Measurements from ENCODE around the gene MFSD1. TPM values are rescaled to one million over a fixed set of nuclear protein-coding genes. Genes with fewer than 3 reads are reported as not detected.
A peak's percentile ranks its signal among the peaks of the same experiment; 100 is the strongest.

MFSD1 gene
- total and polyA plus RNA-seq, 5 donors from 2014 or later, result 23.3 to 65.8 (median 52.9) TPM

DNA sequence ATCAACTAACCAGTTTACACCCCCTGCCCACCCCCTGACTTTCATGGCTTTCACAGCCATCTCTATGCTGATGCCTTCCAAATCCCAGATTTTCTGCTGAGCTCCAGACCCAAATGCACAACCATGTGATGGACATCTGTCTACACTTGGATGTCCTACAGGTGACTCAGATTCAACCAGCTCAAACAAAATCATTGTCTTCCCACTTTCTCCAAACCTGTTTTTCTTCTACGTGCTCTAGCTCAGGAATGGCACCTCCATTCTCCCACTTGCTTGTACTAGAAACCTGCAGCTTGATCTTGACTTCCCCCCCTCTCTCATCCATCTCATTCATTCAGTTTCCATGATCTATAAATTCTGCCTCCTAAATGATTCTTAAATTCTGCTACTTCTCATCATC lies 35.5 kb upstream of the MFSD1 start:
- ATAC-seq (ENCODE audit: low read depth in 2 of 2) (no peak), DNase-seq (no peak)
- H3K4me3 ChIP-seq (ENCODE audit: low read depth, low read length), result no peak overlapping the region
- H3K36me3 ChIP-seq (ENCODE audit: control insufficient read depth, insufficient read depth, low read length), result no peaks in the 10 kb centered on the region
- no peaks in the 10 kb centered on the region for H3K9me3 ChIP-seq (ENCODE audit: control insufficient read depth in 2 of 2, low read length in 2 of 2)
- no peaks in the 10 kb centered on the region for H3K4me1 Mint-ChIP-seq
- peaks cover 18% of the 10 kb centered on the region for H3K27me3 Mint-ChIP-seq
- no peak overlapping the region for H3K27ac ChIP-seq (ENCODE audit: insufficient read depth, low read length, poor library complexity, severe bottlenecking)
- H3K4me1 ChIP-seq (ENCODE audit: control insufficient read depth, insufficient read depth, low read length, poor library complexity, severe bottlenecking), result no peaks in the 10 kb centered on the region
- H3K9me3 Mint-ChIP-seq, result no peaks in the 10 kb centered on the region
- peaks cover 5% of the 10 kb centered on the region for H3K36me3 Mint-ChIP-seq
- no peaks in the 10 kb centered on the region for H3K27me3 ChIP-seq (ENCODE audit: control insufficient read depth, insufficient read depth, low read length)
- no peak overlapping the region for H3K4me3 Mint-ChIP-seq
- no peak overlapping the region for H3K27ac Mint-ChIP-seq

GRCh38 chr3:158768361-158768787 lies 33.5 kb upstream of the MFSD1 start:
- H3K4me3 Mint-ChIP-seq, result no peak overlapping the region
- no peak for ATAC-seq (ENCODE audit: low read depth in 2 of 2)

DNA sequence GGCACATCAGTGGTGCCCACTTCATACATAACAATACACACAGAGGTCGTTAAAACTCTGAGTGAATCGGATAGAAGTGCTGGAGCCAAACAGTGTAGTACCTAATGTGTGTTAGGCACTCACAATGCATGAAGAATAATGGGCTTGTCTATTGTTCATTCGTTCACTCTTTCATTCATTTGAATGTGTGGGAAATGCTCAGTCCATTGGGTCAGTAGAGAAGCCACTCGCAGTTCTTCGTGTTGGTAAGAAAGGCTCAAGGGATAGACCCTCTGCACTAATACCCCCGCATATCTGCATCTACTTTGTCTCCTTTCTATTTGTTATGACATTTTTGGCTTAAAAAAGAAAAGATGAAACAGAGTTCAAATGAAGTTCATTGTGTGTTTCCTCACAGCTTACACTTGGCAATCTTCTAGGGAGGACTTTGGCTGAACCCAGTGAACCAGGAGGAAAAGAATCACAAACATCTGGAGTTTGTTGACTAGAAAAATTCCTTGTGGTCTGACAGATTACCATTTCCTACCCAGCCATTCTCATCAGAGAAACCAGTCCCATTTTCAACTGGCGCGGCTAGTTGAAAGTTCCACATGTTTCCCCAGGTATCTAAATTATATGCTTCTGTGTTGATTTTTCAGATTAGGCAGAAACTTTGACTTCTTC lies 32.8 kb upstream of the MFSD1 start:
- Histone ChIP-seq H3K4me1 (ENCODE audit: control insufficient read depth, insufficient read depth, low read length, poor library complexity, severe bottlenecking) (no peaks in the 10 kb centered on the region), H3K36me3 (ENCODE audit: control insufficient read depth, insufficient read depth, low read length) (no peaks in the 10 kb centered on the region), H3K27me3 (ENCODE audit: control insufficient read depth, insufficient read depth, low read length) (no peaks in the 10 kb centered on the region), H3K27ac (ENCODE audit: insufficient read depth, low read length, poor library complexity, severe bottlenecking) (no peak overlapping the region), H3K4me3 (ENCODE audit: low read depth, low read length) (no peak overlapping the region), H3K9me3 (ENCODE audit: control insufficient read depth in 2 of 2, low read length in 2 of 2) (no peaks in the 10 kb centered on the region)
- no peak overlapping the region for H3K4me3 Mint-ChIP-seq
- ATAC-seq (ENCODE audit: low read depth in 2 of 2) (no peak), DNase-seq (no peak)
- no peak overlapping the region for H3K27ac Mint-ChIP-seq
- H3K9me3 Mint-ChIP-seq, result no peaks in the 10 kb centered on the region
- peaks cover 18% of the 10 kb centered on the region for H3K27me3 Mint-ChIP-seq
- no peaks in the 10 kb centered on the region for H3K36me3 Mint-ChIP-seq
- H3K4me1 Mint-ChIP-seq, result peaks cover 0 to 4% (median 0%) of the 10 kb centered on the region in 4 donors

More at GRCh38 chr3:158768361-158768787, 33.5 kb upstream of the MFSD1 start:
- H3K27ac Mint-ChIP-seq, result no peak overlapping the region
- Histone ChIP-seq H3K4me1 (ENCODE audit: control insufficient read depth, insufficient read depth, low read length, poor library complexity, severe bottlenecking) (no peaks in the 10 kb centered on the region), H3K27ac (ENCODE audit: insufficient read depth, low read length, poor library complexity, severe bottlenecking) (no peak overlapping the region), H3K9me3 (ENCODE audit: control insufficient read depth in 2 of 2, low read length in 2 of 2) (no peaks in the 10 kb centered on the region), H3K27me3 (ENCODE audit: control insufficient read depth, insufficient read depth, low read length) (no peaks in the 10 kb centered on the region), H3K36me3 (ENCODE audit: control insufficient read depth, insufficient read depth, low read length) (no peaks in the 10 kb centered on the region), H3K4me3 (ENCODE audit: low read depth, low read length) (no peak overlapping the region)
- H3K36me3 Mint-ChIP-seq, result no peaks in the 10 kb centered on the region
- peaks cover 18% of the 10 kb centered on the region for H3K27me3 Mint-ChIP-seq
- no peaks in the 10 kb centered on the region for H3K4me1 Mint-ChIP-seq
- H3K9me3 Mint-ChIP-seq, result no peaks in the 10 kb centered on the region
- no peak for DNase-seq

DNA sequence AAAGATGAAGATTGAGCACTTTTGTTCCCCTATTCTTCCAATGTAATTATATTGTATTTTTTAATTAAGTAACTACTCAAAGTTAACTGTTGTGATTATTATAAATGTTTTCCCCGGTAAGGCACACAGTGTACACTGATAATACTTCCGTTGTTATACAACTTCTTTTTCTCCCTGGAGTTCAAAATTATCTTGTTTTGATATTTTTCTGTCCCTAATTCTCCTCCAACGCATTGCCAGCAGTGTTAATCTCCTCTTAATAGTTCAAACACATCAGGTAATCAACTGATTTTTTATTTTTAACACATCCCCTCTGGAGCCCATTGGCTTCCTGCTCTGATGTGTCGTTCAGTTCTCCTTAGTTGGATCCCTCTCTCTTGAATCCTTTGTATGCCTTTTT lies 32.3 kb upstream of the MFSD1 start:
- Histone ChIP-seq H3K27ac (ENCODE audit: insufficient read depth, low read length, poor library complexity, severe bottlenecking) (no peak overlapping the region), H3K36me3 (ENCODE audit: control insufficient read depth, insufficient read depth, low read length) (no peaks in the 10 kb centered on the region), H3K27me3 (ENCODE audit: control insufficient read depth, insufficient read depth, low read length) (no peaks in the 10 kb centered on the region), H3K4me3 (ENCODE audit: low read depth, low read length) (no peak overlapping the region), H3K4me1 (ENCODE audit: control insufficient read depth, insufficient read depth, low read length, poor library complexity, severe bottlenecking) (no peaks in the 10 kb centered on the region), H3K9me3 (ENCODE audit: control insufficient read depth in 2 of 2, low read length in 2 of 2) (no peaks in the 10 kb centered on the region)
- no peaks in the 10 kb centered on the region for H3K36me3 Mint-ChIP-seq
- DNase-seq (no peak), ATAC-seq (ENCODE audit: low read depth in 2 of 2) (no peak)
- H3K27ac Mint-ChIP-seq, result no peak overlapping the region
- no peak overlapping the region for H3K4me3 Mint-ChIP-seq
- H3K9me3 Mint-ChIP-seq, result no peaks in the 10 kb centered on the region
- peaks cover 16% of the 10 kb centered on the region for H3K27me3 Mint-ChIP-seq
- H3K4me1 Mint-ChIP-seq, result peaks cover 0 to 4% (median 0%) of the 10 kb centered on the region in 4 donors

DNA sequence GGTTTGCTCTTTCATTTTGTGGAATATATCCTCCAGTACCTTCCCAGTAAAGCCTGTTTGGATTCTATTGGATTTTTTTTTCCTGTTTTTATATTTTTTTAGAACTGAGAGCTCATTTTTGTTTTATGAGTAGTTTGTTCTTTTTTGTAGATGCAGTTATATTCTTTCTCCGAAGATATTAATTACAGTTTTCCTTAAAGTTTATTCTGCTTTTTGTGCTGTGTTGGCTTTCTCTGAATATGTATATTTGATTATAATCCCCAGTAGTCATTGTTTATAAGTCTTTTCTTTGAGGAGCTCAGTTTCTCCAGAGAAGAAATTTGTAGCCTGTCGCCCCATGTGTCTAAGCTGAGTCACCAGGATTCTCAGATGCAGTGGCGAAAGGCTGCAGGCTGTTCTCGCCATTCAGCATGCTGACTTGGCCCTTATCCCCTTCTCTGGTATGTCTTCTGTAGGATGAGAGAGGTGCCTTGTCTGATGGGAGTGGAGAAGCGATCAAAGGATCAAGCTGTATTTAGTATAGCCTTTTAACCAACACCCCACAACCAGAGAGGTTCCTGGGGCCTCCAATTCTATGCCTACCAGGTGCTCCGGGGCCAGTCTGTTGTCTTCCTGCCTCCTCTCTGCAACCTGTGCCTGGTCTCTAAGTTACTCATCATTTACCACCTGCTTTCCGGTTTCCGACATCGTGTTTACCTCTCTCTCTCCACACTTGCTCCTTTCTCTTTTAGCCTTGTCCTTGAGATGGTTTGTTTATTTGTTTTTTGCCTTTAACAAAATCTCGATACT lies 31.7 kb upstream of the MFSD1 start:
- Histone ChIP-seq H3K4me1 (ENCODE audit: control insufficient read depth, insufficient read depth, low read length, poor library complexity, severe bottlenecking) (no peaks in the 10 kb centered on the region), H3K27me3 (ENCODE audit: control insufficient read depth, insufficient read depth, low read length) (no peaks in the 10 kb centered on the region), H3K4me3 (ENCODE audit: low read depth, low read length) (no peak overlapping the region), H3K27ac (ENCODE audit: insufficient read depth, low read length, poor library complexity, severe bottlenecking) (no peak overlapping the region), H3K9me3 (ENCODE audit: control insufficient read depth in 2 of 2, low read length in 2 of 2) (no peaks in the 10 kb centered on the region), H3K36me3 (ENCODE audit: control insufficient read depth, insufficient read depth, low read length) (no peaks in the 10 kb centered on the region)
- H3K9me3 Mint-ChIP-seq, result no peaks in the 10 kb centered on the region
- H3K36me3 Mint-ChIP-seq, result no peaks in the 10 kb centered on the region
- DNase-seq (no peak), ATAC-seq (ENCODE audit: low read depth in 2 of 2) (no peak)
- peaks cover 0 to 9% (median 2%) of the 10 kb centered on the region in 4 donors for H3K4me1 Mint-ChIP-seq
- peak overlapping the region in 1 of 3 donors; percentile 12 for H3K27ac Mint-ChIP-seq
- no peak overlapping the region for H3K4me3 Mint-ChIP-seq
- peaks cover 12% of the 10 kb centered on the region for H3K27me3 Mint-ChIP-seq

DNA sequence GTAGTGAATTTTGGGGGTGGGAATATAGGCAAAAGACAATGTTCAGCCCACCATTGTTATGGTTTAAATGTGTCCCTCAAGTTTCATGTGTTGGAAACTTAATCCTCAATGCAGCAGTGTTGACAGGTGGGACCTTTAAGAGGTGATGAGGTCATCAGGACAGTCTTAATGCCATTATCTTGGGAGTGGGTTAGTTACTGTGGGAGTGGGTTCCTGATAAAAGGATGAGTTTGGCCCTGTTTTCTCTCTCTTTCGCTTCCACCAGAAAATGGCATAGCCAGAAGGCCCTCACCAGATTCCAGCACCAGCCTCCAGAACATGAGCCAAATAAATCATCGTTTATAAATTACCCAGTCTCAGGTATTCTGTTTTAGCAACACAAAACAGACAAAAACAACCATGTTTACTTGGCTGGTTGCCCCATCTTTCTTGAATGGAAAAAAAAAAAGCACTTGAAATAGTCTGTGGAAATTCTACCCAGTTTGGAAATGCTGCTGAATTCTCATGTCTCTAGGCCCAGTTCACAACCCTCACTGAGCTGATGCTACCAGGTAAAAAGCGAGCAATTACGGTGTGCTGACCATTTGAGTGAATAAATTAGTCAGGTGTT lies 31.0 kb upstream of the MFSD1 start:
- H3K4me1 ChIP-seq (ENCODE audit: control insufficient read depth, insufficient read depth, low read length, poor library complexity, severe bottlenecking), result no peaks in the 10 kb centered on the region
- no peak overlapping the region for H3K4me3 ChIP-seq (ENCODE audit: low read depth, low read length)
- no peaks in the 10 kb centered on the region for H3K9me3 ChIP-seq (ENCODE audit: control insufficient read depth in 2 of 2, low read length in 2 of 2)
- ATAC-seq (ENCODE audit: low read depth in 2 of 2), result no peak
- peaks cover 3 to 13% (median 5%) of the 10 kb centered on the region in 4 donors for H3K4me1 Mint-ChIP-seq
- H3K27ac Mint-ChIP-seq, result no peak overlapping the region
- no peaks in the 10 kb centered on the region for H3K36me3 Mint-ChIP-seq
- H3K4me3 Mint-ChIP-seq, result no peak overlapping the region
- no peaks in the 10 kb centered on the region for H3K36me3 ChIP-seq (ENCODE audit: control insufficient read depth, insufficient read depth, low read length)
- no peak for DNase-seq
- H3K9me3 Mint-ChIP-seq, result no peaks in the 10 kb centered on the region
- H3K27me3 ChIP-seq (ENCODE audit: control insufficient read depth, insufficient read depth, low read length), result no peaks in the 10 kb centered on the region
- no peak overlapping the region for H3K27ac ChIP-seq (ENCODE audit: insufficient read depth, low read length, poor library complexity, severe bottlenecking)
- peaks cover 12% of the 10 kb centered on the region for H3K27me3 Mint-ChIP-seq

- H3K4me3 ChIP-seq (ENCODE audit: low read depth, low read length), result no peak overlapping the region
- no peak overlapping the region for H3K27ac ChIP-seq (ENCODE audit: insufficient read depth, low read length, poor library complexity, severe bottlenecking)
- DNase-seq (no peak), ATAC-seq (ENCODE audit: low read depth in 2 of 2) (no peak)
- Mint-ChIP-seq H3K4me3 (no peak overlapping the region), H3K27ac (peak overlapping the region in 1 of 3 donors; percentile 7), H3K36me3 (no peaks in the 10 kb centered on the region), H3K27me3 (peaks cover 8% of the 10 kb centered on the region), H3K4me1 (peaks cover 3 to 13% (median 5%) of the 10 kb centered on the region in 4 donors), H3K9me3 (no peaks in the 10 kb centered on the region)
- no peaks in the 10 kb centered on the region for H3K9me3 ChIP-seq (ENCODE audit: control insufficient read depth in 2 of 2, low read length in 2 of 2)
- H3K36me3 ChIP-seq (ENCODE audit: control insufficient read depth, insufficient read depth, low read length), result no peaks in the 10 kb centered on the region
- no peaks in the 10 kb centered on the region for H3K4me1 ChIP-seq (ENCODE audit: control insufficient read depth, insufficient read depth, low read length, poor library complexity, severe bottlenecking)
- no peaks in the 10 kb centered on the region for H3K27me3 ChIP-seq (ENCODE audit: control insufficient read depth, insufficient read depth, low read length)
Measured at GRCh38 chr3:158771577-158771976, 30.3 kb upstream of the MFSD1 start.

Data from CD4-positive, CD25-positive, alpha-beta regulatory T cell (primary cell).